Stimulated activated CD4-positive, alpha-beta T cell treated with anti-CD3 and anti-CD28 coated beads, Interleukin-1b, Interleukin-23, amount 100 ng/mL, for 24 hours (primary cell): ENCODE measurements around the gene C3orf22.

Experiments used
- DNase-seq, 4 experiments: peaks; one replicate each; pipeline ENCODE4 v3.0.0-alpha.2; 2020; ENCODE audit warnings: low read depth in 4 of 4, low spot score in 1 of 4

The C3orf22 gene

DNA sequence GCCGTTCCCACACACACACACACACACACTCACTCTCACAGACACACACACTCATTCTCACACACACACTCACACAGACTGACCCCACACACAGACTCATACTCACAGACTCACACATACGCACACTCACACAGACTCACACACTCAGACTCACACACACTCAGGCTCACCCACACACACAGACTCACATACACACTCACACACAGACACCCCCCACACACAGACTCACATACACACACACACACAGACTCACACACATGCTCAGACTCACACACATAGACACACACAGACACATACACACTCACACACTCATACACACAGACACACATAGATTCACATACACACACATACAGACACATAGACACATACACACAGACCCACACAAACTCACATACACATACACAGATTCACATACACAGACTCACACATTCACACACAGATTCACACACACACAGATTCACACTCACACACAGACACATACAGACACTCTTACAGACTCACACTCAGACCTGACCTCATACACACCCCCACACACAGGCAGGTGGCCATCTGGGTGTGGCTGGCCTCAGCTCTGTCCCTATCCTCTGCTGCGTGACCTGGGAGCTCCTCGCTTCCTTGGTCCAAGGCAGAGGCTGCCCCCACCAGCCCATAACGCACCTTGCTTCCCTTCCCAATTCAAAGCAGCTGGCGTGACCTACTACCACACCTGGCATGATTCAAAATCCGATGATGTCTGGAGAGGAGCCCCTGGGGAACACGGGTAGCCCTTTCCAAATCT lies 1.9 kb downstream of the C3orf22 start:
- DNase-seq, result no peak

DNA sequence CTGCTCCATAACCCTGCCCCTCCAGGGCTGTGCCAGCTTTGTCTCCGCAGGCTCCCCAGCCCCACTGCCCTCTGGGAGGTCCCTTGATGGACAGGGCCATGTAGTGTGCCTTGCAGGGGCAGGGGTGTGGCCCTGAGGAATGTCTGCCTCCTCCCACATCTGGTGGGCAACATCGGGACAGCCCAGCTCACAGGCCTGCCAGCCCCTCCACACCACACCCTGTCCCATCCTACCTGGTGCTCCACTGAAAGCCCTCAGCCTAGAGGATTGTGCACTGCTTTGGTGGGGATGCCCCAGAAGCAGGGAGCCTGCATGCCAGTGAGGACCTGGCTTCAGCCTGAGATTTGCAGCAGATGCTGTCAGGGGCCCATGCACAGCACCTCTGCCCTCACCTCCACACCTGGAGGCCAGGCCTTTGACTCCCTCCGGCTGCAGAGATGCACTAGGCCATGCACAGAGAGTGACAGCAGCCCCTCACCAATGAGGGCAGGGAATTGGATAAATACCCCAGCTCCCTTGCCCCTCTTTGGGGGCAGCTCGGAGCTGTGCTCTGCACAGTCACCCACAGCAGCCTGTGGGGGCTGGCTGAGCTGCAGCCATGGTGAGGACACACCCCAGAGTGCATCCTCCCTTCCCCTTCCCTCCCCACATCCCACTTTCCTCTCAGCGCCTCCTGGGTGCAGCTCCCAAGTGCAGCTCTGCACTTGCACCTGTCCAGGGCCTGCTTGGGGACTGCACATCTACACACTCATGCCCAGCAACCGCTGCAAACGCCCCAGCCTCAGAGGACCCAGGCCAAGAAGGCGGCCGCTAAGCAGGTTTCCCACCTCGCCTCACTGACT lies 2.7 kb downstream of the C3orf22 start:
- DNase-seq, result no peak

DNA sequence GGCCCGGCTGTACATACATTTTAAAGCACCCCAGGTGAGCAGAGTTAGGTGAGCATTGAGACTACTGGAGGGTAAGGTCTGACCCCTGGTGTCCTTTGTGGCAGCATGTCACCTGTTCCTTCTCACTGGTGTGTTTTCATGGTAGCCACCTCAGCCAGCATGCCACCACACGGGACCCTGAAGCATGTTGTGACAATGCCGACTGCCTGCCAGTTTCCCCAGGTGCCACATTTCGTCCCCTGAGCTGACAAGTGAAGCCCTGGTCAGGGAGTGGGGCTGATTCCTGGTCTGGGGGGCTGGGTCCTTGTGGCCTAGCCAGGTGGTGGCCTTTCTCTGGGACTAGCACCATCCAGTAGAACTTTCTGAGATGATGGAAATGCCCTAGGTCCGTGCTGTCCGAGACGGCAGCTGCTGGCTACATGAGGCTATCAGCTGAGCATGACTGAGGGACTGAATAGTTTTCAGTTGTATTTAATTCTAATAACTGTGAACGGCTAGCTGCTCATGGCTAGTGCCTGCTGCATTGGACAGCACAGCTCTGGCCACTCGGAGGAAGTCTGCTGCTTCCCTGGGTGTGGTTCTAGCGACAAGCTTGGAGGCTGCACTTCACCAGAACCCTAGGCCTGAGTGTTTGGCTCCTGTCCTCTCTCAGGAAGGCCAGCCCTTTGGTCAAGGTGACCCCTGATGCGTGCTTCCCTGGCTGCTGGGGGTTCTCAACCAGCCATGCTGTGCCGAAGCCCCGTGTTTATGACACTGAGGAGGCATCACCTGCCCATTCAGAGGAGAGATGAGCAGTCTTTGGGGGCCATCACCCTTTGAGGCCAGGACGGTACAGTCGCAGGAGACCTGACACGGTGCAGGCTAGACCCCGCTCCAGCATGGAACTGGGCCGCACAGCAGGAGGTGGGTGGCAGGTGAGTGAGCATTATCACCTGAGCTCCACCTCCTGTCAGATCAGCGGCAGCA lies 3.9 kb downstream of the C3orf22 start:
- no peak for DNase-seq

DNA sequence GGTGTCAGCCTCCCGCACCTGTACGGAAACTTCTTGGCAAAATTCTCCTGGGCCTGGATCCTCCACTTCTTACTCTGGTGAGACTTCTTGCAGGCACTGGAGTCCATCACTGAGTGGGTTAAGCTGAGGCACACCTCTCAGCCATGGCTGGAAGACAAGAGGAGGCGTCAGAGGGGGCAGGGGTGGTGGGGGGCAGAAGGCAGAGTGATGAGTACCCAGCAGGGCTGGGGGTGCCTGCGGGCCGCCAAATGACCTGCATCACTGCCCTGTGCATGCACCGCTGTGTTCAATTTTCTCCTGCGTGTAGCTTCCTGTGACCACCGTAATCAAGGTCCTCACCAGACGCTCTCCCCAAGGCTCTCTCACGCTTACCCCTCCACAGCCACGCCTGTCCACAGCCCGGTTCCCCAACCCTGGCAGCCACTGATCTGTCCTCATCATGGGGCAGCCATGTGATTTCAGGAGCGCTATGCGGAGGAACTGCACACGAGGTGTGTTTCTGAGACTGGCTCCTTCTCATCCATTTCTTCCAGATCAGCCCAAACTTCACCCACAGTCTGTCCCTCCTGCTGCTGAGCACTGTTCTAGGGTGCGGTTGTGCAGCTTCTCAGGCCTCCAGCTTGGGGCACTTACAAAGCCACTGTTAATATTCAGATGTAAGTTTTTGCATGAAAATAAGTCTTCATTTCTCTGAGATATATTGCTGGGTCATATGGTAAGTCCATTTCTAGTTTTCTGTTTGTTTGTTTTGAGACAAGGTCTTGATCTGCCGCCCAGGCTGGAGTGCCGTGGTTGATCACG lies 5.2 kb downstream of the C3orf22 start:
- no peak for DNase-seq

DNA sequence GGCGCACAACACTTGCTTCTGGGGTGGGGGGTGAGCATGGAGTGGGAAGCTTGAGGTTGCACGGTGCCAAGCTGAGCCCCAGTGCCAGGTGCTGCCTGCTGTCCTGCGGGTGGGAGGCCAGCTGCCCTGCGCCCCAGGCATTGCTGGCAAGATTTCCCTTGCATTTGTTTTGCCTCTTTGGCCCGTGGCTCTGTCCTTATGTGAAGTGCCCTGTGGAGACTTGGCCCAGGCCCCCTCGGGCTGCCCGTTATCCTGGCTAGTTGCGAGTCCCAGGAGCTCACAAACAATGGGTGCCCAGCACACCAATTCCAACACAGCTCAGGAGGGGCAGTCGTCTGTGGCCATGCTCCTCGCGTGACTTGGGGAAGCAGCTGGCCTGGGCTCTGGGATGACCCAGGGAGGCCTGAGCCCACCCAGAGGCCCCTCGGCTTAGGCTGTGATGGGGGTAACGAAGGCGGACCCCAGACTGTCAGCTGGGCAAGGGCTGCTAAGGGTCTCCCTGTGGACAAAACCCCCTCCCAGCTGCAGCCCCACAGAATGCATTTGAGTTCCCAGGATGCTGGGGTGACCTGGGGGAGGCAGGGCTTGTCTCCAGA lies 5.9 kb downstream of the C3orf22 start:
- no peak for DNase-seq

DNA sequence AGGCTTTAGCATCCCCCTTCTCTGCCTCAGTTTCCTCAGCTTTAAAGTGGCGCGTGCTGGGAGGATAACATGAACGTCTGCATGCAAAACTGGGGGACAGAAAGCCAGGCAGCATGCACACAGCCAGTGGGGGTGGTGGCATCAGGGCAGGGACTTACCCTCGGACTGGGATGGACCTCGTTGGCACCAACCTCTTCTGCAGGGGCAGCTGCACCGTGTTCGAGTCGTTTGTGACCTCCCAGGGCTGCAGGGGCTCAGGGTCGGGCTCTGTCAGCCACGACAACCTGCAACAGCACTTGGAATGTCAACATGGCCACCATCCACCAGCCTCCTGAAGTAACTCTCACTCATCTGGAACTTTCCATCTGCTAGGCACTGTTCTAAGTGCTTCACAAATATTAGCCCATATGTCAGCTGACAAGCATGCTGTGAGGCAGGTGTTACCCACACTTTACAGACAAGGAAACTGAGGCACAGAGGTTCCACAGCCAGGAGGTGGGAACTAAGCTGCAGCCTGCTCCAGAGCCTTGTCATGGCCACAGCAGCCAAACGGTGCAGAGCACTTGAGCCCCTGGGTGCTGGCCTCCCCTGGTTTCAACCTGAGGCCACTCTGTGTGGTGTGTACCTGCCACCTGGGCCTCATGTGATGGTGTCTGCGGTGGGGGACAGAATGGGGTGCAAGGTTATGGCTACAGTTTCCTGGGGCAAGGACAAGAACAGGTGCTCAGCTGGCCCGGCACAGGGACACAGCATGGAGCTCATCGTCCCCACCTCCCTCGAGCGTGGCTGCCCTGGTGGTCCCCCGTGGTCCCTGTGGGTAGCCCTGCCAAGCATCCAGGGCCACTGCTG lies 6.7 kb downstream of the C3orf22 start:
- DNase-seq, result no peak

DNA sequence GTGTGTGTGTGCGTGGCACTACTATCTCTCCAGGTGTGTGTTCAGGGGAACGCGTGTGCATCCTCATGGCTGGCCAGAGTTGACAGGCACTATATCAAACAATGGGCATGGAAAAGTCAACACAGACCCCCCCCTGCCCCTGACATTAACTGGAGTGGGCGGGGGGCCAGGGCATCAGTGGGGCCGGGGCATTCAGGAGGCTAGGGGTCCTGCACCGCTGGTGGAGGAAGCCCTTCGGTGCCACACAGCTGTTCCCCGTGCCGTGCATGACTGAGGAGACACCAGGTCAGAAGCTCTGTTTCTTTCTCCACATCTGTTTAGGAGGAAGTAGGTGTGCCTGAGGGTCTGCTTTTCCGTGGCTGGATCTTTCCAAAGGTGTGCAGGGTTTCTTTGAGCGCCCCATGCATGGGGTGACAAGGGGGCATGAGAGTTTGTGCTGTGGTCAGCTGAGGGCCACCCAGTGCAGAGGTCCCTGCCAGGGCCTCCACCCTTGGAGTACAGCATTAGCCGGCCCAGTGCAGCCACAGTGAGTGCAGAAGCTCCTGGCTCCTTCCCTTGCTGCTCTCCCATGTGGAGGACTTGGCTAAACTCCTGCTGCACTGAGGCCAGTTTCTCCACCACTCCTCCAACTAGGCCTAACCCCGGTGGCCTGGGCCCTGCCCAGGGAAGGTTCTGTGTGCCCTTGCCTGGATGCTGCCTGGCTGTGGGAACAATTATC lies 7.5 kb downstream of the C3orf22 start:
- DNase-seq, result no peak

DNA sequence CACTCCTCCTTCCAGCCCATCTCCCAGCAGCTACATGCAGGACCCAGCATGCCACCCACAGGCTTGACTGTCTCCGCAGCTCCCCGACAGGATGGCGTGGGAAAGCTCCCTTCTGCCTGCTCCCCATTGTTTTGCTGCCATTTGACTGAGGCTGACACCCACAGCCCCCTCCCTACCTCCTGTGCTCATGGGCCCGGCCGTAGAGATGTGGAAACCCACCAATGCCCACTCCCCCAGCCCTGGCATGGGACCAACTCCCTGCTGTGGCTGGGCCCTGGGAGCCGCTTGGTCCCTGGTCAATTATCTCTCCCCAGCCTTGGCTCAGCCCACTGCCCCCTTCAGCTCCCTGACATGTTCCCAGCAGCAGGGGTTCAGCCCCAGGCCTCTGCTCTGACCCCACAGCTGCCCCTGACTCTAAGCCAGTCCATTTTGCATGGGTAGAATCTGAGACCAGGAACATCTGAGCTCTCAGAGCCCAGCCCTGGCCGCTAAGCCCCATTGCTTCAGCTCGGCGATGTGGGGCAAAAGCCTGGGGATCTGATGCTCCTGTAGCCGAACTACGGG lies 8.2 kb downstream of the C3orf22 start:
- DNase-seq, result no peak

DNA sequence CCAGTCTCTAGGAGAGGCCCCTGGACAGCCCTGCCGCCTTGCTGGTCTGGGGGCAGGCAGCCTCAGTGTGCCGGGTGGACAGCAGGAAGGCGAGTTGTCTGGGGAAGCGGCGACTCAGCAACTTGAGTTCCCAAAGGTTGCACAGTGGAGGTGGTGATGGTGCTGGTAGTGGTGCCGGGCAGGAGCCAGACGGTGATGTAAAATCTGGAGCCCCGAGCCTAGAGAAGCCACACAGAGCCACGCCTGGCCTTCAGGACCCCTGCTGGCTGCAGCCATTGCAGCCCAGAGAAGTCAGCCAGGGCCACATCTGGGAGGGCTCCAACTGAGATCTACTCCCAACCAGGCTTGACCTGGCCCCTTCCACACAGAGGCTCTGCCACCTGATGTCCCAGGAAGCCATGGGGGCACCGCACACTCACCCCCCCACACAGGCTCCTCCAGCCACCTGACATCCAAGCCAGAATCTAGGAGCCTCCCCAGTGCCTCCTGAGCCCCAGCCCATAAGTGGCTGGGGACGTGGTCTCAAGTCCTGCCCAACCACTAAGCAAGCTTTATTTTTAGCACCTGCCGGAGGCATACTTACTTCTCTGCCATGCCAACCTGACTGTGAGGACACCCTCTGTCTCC lies 8.8 kb downstream of the C3orf22 start:
- no peak for DNase-seq

DNA sequence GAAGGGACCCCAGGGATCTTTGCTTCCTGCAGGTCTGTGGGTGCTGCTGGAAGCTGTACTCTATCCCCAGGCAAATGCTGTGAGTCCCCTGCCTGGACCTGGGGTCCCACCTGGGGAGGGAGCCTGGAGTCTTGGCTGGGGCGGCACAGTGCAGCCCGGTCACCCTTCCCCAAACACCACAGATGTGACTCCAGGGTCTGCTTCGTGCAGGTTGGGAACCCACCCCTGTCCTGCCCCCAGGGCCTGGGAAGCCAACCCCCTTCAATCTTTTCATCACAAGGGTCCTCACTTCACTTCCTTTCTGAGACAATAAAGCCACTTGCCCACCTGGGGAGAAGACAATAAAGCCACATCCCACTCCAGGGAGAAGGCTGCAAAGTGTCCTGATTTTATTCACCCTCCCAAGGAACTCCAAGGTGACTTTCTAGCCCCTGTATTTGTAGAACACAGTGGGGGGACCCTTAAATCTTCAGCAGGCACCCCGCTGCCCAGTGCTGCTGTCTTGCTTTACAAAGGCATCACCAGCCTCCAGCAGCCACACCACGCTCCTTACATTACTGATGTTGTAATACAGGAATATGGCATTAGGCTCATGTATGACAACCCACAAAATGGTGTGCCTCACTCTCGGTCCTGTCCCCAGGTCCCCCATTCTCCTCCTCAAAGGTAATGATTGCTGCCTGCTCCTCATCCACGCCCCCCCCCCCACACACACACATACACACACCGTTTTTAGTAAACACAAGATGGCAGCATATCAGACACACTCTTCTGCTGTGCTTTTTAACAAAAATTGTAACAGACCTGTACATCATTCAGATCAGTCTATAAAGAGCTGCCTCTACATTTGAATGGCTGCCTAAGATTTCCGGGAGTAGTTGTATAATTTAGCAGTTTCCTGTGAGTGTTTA lies 9.9 kb downstream of the C3orf22 start:
- DNase-seq, result no peak

DNA sequence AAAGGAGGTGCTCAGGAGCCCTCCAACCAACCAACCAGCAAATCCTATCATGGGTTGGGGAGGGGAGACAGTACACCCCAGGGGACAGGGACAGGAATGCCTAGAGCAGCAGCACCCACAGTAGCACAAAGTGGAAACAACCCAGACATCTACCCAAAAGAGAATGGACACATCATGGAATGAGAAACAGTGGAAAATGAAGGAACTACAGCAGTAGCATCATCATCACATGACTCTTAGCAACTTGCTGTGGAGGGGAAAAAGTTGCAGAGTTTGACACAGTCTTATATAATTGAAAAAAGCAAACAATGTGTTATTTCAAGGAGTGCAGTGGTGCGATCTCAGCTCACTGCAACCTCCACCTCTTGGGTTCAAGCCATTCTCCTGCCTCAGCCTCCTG lies 11.0 kb downstream of the C3orf22 start:
- no peak for DNase-seq

DNA sequence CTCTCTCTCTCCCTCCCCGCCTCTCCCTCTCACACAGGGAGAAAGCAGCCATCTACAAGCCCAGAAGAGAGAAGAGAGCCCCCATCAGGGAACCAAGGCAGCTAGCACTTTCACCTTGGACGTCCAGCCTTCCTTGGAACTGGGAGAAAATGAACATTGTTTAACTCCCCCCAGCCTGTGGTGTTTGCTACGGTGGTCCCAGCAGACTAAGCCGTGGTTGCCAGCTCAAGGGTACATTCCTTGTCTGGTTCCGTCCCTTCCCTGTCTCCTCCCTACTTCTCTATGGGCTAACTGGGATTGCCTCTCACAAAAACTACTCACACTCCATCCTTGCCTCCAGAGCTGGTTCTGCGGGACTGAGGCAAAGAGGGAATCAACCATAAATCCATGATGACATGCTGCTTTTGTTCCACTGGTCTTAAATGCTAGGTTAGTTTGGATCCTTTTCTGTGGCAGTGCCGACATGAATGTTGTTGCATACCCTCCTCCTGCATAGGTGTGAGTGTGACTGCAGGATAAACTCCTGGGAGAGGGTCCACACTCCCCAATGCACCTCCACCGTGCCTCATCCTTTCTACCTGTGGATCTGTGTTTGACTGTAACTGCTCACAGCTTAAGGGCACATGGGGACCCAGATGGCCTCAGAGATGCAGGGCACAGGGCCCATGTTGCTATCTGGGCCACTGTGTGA lies 12.0 kb downstream of the C3orf22 start:
- no peak for DNase-seq

DNA sequence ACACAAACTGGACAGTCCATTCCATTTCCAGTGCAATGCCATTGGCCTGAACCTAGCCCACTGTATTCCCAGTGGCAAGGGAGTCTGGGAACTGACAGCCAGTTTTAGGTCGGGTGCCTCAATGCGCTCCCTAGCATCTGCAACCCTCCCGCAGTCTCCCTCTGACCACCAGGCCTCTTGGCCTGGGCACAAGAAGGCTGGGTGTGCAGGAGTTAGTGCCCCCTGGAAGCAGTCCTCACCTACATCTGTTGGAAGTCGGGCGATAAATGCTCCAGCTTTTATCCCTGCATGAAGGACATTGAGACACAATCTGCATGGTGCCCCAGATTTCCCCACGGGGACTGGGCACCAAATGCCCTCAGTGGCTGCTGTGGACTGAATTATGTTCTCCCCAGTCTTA lies 12.7 kb downstream of the C3orf22 start:
- no peak for DNase-seq

DNA sequence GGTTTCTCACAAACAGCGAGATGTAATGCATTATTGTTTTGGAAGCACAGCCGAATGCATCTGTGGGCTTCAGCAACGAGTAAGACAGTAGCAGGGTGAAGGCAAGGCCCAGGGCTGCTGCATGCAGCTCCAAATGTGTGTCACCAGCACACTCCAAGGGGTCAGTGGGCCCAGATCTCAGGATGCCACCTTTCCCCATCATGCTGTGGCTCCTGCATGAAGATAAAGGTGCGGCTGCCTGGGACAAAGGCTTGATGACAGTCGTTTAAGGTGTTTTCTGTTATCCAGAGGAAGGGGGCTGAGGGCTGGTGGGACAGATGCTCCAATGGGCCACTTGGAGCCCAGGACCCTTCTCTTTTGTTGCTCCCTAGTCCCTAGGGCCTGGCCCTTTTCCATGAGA lies 13.2 kb downstream of the C3orf22 start:
- DNase-seq, result no peak

DNA sequence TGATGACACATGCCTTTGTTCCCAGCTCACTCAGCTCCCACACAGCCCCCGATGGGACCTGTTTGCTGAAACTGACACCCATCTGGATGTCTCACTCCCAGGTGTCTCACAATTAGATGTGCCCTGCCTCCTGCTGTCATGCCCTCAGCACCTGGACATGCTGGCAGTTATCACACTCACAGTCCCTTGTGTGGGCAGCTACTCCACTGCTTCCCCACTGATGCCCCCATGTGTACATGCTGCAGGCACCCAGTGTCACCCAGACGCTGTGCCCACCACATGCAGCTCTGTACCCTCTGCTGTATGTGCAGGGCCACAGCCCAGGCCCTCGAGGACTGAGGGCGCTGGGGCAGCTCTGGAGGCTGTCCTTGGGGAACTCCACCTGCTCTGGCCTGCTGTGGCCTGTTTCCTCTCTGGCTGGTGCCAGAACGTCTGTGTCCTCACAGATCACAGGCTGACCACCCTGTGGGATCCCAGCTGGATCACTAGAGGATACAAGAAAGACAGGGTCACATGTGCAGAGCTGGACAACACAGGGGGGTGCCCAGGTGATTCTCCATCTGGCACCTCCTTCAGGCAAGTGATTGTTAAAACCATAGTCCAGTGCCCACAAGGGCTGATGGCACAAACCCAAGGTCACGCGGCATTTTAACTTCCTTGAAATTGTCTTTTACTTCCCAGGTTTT lies 14.0 kb downstream of the C3orf22 start:
- no peak for DNase-seq
